GM23248 (cell line): ENCODE results near the gene LOXL1. TPM values are rescaled to one million over a fixed set of nuclear protein-coding genes. Genes with fewer than 3 reads are reported as not detected.
"Not testable (repeated sequence)": the region's sequence is repeated elsewhere in the genome, so short reads cannot be mapped to it uniquely, and the experiment has no call there.

ENCODE experiments used
- DNase-seq: peaks from one replicate; pipeline ENCODE4 v3.0.0-alpha.2; 2015
- H2AFZ ChIP-seq: fragments of 200-600 bp; sonication (generic); 2 replicates; pipeline ENCODE4 v1.6.1; 2016; ENCODE audit warnings: antibody characterized with exemption
- H3F3A ChIP-seq: fragments of 200-600 bp; sonication (generic); 2 replicates; pipeline ENCODE4 v1.6.1; 2016; ENCODE audit warnings: mild to moderate bottlenecking, antibody characterized with exemption, mixed run types; ENCODE audit not compliant: insufficient read depth
- H3K27ac ChIP-seq: fragments of 200-600 bp; sonication (generic); 2 replicates; pipeline ENCODE4 v1.5.1; 2016; ENCODE audit warnings: mild to moderate bottlenecking
- H3K27me3 ChIP-seq: fragments of 200-600 bp; sonication (generic); replicated peaks from 2 replicates; pipeline ENCODE4 v1.6.1; 2016; ENCODE audit warnings: mild to moderate bottlenecking; ENCODE audit not compliant: insufficient read depth
- H3K36me3 ChIP-seq: fragments of 200-600 bp; sonication (generic); 2 replicates; pipeline ENCODE4 v1.6.1; 2016; ENCODE audit warnings: low read depth, mild to moderate bottlenecking
- H3K4me1 ChIP-seq: fragments of 200-600 bp; sonication (generic); 2 replicates; pipeline ENCODE4 v1.6.1; 2016; ENCODE audit warnings: mild to moderate bottlenecking; ENCODE audit not compliant: insufficient read depth
- H3K4me2 ChIP-seq: fragments of 200-600 bp; sonication (generic); one replicate; pipeline ENCODE4 v1.6.1; 2016; ENCODE audit warnings: mild to moderate bottlenecking; ENCODE audit not compliant: unreplicated experiment
- H3K4me3 ChIP-seq: fragments of 200-600 bp; sonication (generic); 2 replicates; pipeline ENCODE4 v1.5.1; 2016; ENCODE audit warnings: mild to moderate bottlenecking
- H3K79me2 ChIP-seq: fragments of 200-600 bp; sonication (generic); 2 replicates; pipeline ENCODE4 v1.6.1; 2016; ENCODE audit warnings: mild to moderate bottlenecking; ENCODE audit not compliant: insufficient read depth
- H3K9ac ChIP-seq: fragments of 200-600 bp; sonication (generic); 2 replicates; pipeline ENCODE4 v1.6.1; 2016; ENCODE audit warnings: mild to moderate bottlenecking
- H3K9me2 ChIP-seq: fragments of 200-600 bp; sonication (generic); 2 replicates; pipeline ENCODE4 v1.6.1; 2016; ENCODE audit warnings: mixed run types, mild to moderate bottlenecking, moderate library complexity; ENCODE audit not compliant: insufficient read depth
- H3K9me3 ChIP-seq: fragments of 200-600 bp; sonication (generic); one replicate; pipeline ENCODE4 v1.6.1; 2017; ENCODE audit warnings: low read depth
- H4K20me1 ChIP-seq: fragments of 200-600 bp; sonication (generic); 2 replicates; pipeline ENCODE4 v1.6.0; 2016; ENCODE audit not compliant: insufficient read depth
- EZH2 ChIP-seq: fragments of 200-600 bp; sonication (generic); IDR thresholded peaks from 2 replicates; pipeline ENCODE4 v1.6.1; 2018; ENCODE audit warnings: antibody characterized with exemption, mild to moderate bottlenecking; ENCODE audit not compliant: insufficient read depth, poor library complexity, severe bottlenecking
- EZH2phosphoT487 ChIP-seq: fragments of 200-600 bp; sonication (generic); IDR thresholded peaks from 2 replicates; pipeline ENCODE4 v1.6.1; 2018; ENCODE audit warnings: antibody characterized with exemption, moderate library complexity, mild to moderate bottlenecking, low read depth; ENCODE audit not compliant: insufficient read depth
- WGBS, 2 experiments: methylation state at CpG; one replicate each; pipeline ENCODE4 v1.1.6; 2015 to 2017; ENCODE audit warnings: low lambda C conversion rate in 2 of 2, low coverage in 1 of 2; ENCODE audit errors: missing lambda C conversion rate in 2 of 2; 5-methylcytosine and 5-hydroxymethylcytosine counted together
- in situ Hi-C: fragments of 300-500 bp; cut with MboI; formaldehyde crosslinking; loops from 2 replicates; pipeline ENCODE4 v1.15.0; 2020
- polyA plus RNA-seq: library from polyadenylated mRNA; unstranded; fragments of >200 nt; fragmentation: Nextera tagmentation; extraction: Ambion mirVana; gene quantifications from 2 replicates; pipeline ENCODE4 v1.2.1, GENCODE V29; 2016
- total RNA-seq: library from RNA; depleted of rRNA; stranded (reverse); fragments of >200 nt; shearing (Covaris generic); gene quantifications from 2 replicates; pipeline ENCODE4 v1.2.3, GENCODE V29; 2014

Gene LOXL1
- total and polyA plus RNA-seq, 2 experiments from 2014 or later: 401 to 540 TPM

DNA sequence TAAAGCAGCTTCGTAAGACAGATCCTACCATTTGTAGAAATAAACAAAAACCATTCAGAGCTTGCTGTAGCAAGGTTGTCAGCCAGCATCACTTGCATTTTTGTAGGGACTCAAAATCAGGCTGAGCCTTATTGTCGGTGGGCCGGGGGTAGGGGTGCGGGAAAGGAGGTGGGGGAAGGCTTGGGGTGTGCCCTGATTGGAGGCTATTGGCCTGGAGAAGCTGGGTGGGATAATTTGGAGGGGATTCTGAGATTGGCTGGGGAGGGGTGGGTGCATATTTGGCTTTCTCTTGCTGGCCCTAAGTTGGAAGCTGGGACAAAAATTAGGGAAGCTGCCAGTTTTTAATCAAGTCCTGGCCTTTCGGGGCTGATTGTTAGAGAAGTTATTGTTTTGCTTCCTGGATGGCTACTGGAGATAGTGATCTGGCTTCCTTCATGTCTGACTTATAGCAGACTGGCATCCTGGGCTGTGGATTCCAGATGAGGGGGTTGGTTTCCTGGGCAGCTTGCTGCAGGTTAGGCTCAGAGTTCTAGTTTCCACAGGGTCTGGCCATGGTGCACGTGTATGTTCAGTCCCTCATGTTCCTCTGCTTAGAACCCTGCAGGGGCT is 43.0 kb downstream of the LOXL1 start:
- Histone ChIP-seq H3F3A (peaks cover 17% of the 10 kb centered on the region; the same call in 1 of the 2 replicates), H3K9ac (no peak overlapping the region), H3K36me3 (no peaks in the 10 kb centered on the region), H3K27ac (no peak overlapping the region), H3K9me3 (no peaks in the 10 kb centered on the region), H3K4me1 (peaks cover 27% of the 10 kb centered on the region), H3K4me2 (peak overlapping the region; percentile 16), H3K9me2 (no peaks in the 10 kb centered on the region), H3K4me3 (no peak overlapping the region), H3K27me3 (no peaks in the 10 kb centered on the region), H4K20me1 (no peaks in the 10 kb centered on the region), H2AFZ (peak overlapping the region; percentile 57), H3K79me2 (no peaks in the 10 kb centered on the region)
- peak; percentile 47 for DNase-seq
- in situ Hi-C loops: no loop called here
- 38 to 45% methylated on average over 6 of the region's 6 CpGs for WGBS, 2 experiments
- TF ChIP-seq EZH2phosphoT487 (no peak), EZH2 (no peak)

DNA sequence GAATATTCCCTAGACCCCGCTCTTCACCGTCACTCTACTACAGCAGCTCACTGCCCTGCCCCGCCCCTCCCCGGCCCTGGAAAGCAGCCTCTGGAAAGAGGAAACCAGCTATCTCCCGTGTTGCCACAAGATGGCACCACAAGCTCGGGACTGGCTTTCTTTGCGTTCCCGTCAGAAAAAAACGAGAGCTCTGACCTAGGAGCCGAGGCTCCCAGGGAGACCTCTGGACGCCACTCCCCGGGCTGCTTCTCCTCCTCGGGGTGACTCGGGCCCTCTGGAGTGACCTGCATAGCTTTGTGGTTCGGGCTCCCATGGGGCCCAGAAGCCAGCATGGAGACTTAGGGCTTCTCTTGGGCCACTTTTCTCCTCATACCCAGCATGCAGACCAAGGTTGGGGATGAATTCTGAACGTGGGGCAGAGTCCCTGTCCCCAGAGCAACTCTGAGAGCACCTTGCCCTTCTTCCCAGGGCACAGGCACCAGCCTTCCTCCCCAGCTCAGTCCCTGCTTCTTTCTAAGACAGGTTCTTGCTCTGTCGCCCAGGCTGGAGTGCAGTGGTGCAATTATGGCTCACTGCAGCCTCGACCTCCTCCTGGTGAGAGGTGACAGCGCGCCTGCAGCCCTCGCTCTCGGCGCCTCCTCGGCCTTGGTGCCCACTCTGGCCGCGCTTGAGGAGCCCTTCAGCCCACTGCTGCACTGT is 46.9 kb downstream of the LOXL1 start:
- Histone ChIP-seq H3K79me2 (no peaks in the 10 kb centered on the region), H3K4me3 (peak overlapping the region; percentile 43), H3K27me3 (no peaks in the 10 kb centered on the region), H3F3A (no peaks in the 10 kb centered on the region), H3K36me3 (no peaks in the 10 kb centered on the region), H3K9ac (no peak overlapping the region), H3K27ac (no peak overlapping the region), H3K4me1 (peaks cover 10% of the 10 kb centered on the region; the same call in 1 of the 2 replicates), H3K9me2 (no peaks in the 10 kb centered on the region), H2AFZ (peak overlapping the region; percentile 85), H4K20me1 (no peaks in the 10 kb centered on the region), H3K4me2 (peak overlapping the region; percentile 87), H3K9me3 (no peaks in the 10 kb centered on the region)
- TF ChIP-seq EZH2: no peak
- TF ChIP-seq EZH2phosphoT487: no peak
- in situ Hi-C loops: loop anchor here (10.0 kb wide), 1 partner anchor 332 kb away; no protein-coding TSS in a partner anchor
- DNase-seq: peak; percentile 91
- WGBS, 2 experiments: 18 to 21% methylated on average over 24 to 26 of the region's 26 CpGs

GRCh38 chr15:73973683-73974200 is 47.5 kb downstream of the LOXL1 start:
- not testable (repeated sequence) for H3F3A ChIP-seq, H3K9ac ChIP-seq, H3K9me3 ChIP-seq, H3K36me3 ChIP-seq, H4K20me1 ChIP-seq, H3K4me2 ChIP-seq, H3K27me3 ChIP-seq, H3K9me2 ChIP-seq, DNase-seq, H3K4me3 ChIP-seq, H3K27ac ChIP-seq, H3K79me2 ChIP-seq, H2AFZ ChIP-seq
- 92 to 94% methylated on average over 22 to 39 of the region's 39 CpGs for WGBS, 2 experiments
- peaks cover 10% of the 10 kb centered on the region; the same call in 1 of the 2 replicates for H3K4me1 ChIP-seq
- in situ Hi-C loops: loop anchor here (10.0 kb wide), 1 partner anchor 331 kb away; no protein-coding TSS in a partner anchor

DNA sequence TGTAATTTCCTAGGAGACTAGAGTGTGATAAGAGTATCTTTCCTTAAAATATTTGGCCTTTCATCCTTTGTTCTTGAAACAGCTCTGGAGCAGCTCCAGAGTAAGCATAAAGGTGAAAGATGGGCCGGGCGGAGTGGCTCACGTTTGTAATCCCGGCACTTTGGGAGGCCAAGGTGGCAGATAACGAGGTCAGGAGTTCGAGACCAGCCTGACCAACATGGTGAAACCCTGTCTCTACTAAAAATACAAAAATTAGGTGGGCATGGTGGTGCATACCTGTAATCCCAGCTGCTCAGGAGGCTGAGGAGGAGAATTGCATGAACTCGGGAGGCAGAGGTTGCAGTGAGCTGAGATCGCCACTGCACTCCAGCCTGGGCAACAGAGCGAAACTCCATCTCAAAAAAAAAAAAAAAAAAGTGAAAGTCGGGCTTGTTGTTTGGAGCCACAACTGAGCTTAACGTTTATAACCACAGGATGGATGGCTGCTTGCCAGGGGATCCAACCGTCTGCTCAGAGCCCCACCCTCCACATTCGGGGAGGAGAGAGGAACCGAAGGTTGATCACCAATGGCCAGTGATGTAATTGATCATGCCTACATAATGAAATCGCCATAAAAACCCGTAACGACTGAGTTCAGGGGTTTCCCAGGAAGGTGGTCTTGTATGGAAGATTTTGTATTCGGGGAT is 49.3 kb downstream of the LOXL1 start:
- not testable (repeated sequence) for H3K9ac ChIP-seq, H3K4me1 ChIP-seq, H3K9me3 ChIP-seq, H2AFZ ChIP-seq, H3K9me2 ChIP-seq, H3K4me3 ChIP-seq, H3K36me3 ChIP-seq, H3K27ac ChIP-seq, H3F3A ChIP-seq, H4K20me1 ChIP-seq, H3K27me3 ChIP-seq, H3K79me2 ChIP-seq, H3K4me2 ChIP-seq
- 52 to 57% methylated on average over 18 of the region's 18 CpGs for WGBS, 2 experiments
- in situ Hi-C loops: loop anchor here (10.0 kb wide), 1 partner anchor 329 kb away; no protein-coding TSS in a partner anchor
- DNase-seq: peak; percentile 34
